Cerebellar nuclear complex (tissue), 1 donor: ENCODE data around the gene VAV2.

Experiments
- DNase-seq, 2 experiments: peaks; one replicate each; lab custom pipeline; 2025; lab: John Stamatoyannopoulos, UW

The VAV2 gene

DNA sequence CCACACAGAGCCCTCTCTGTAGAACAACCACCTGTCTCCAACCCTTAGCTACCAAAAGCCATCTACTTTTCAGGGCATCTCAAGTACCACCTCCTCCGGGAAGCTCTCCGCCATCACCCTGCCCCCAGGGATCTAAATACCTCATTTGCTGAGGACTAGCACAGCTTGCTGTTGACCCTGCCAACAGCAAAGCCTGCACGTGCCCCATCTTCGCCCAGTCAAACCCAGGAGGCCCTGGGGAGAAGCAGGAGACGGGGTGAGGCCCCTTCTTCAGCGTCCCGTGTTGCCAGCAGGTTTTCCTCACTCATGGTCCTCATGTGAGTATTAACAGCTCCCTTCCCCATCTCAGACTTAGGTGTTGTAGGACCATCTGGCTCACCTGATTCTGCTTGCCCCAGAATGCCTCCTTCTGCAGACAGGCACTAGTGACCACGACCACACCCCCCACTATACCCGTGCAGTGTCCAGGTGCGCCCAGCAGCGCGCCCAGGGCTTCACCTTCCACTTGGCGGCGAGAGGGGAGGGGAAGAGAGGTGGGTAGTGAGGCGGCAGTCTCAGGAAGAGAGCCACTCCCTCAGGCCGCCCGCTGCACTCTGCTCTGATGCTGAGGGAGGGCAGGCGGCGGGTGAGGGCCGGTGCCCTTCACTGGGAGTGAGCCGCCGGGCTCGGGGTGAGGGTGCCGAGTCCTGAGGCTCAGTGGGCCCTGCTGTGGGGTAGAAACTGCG, 11.1 kb downstream of the VAV2 start:
- DNase-seq = no peak

DNA sequence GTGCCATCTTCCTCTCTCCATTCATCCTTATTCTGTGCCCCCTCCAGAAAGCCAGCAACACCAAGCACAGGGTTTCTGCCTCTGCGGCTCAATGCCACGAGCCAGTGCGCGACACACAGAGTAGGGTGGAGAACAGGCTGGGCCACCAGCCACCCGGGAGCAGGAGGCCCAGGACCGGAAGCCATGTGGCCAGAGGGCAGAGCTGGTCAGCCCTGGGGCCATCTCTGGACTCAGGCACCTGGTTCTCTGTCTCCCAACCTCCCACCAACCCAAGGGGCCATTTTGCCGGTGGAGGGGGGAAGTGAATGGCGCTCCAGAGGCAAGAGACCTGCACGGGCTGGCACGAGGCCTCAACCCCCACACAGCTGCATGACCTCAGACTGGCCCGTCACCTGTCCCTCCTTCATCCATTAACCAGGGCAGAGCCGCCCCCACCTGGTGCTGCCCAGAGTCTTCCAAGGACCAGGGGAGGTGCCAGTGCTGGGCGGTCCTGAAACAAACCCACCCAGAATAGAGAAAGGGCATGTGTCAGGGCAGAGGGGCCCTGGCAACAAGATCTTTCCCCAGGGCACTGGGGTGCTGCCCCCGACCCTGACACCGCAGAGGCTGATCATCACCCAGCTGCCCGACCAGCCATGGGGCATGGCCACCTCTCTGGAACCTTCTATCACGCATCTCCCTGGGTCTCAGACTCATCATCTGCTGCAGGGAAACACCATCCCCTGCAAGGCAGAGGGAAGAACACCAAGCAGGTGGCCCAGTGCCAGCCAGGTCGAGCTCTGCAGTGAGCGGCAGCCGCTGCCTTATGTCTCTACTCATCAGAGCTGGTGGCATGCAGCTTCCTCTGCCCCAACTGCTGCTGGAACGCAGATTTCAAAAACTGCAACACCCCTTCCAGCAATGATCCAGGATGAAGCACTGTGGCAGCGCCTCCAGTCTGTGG, 11.9 kb downstream of the VAV2 start:
- no peak for DNase-seq

DNA sequence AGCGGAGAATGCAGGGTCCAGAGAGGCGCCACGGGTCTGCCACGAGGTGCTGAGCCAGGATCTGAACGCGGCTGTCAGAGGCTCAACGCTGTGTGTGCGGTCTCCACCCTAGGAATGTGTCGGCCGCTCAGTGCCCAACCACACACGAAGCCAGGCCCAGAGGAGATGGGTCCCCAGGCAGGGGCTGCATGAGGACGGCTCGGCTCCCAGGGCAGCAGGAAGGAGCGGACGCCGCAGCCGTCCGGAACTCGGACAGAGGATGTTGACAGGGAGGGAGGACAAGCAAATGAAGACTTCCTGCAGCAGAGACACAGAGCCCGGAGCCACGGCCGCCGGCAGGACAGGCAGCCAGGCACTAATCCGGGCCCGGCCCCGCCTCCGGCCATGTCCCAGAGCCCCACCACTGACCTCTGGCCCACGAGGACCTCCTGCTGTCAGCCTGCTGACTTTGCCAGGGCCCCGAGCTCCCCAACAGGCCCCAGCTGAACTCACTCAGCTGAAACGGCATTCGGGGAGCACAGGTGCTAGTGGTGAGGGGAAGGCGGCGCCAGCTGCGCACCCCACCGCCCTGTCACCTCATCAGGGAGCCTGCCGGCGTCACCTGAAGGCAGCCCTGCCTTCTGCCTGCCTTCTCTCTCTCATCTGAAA, 12.7 kb downstream of the VAV2 start:
- DNase-seq = no peak

DNA sequence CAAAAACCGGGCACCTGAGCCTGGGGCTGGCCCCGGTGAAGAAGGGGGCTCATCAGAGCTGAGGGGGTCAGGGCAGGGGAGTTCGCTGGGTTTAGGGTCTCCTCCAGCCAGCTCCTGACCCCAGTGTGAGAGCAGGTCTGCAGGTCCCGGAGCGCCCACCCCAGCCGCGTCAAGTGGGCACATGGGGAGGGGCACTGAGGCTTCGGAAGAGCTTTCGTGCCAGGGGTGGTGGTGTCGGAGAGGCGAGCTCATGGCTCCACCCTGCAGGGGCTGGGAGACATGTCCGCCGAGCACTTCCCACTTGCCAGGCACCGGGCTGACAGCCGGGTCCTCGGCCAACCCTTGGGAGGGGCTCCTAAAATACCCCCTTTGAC, 13.2 kb downstream of the VAV2 start:
- no peak for DNase-seq

DNA sequence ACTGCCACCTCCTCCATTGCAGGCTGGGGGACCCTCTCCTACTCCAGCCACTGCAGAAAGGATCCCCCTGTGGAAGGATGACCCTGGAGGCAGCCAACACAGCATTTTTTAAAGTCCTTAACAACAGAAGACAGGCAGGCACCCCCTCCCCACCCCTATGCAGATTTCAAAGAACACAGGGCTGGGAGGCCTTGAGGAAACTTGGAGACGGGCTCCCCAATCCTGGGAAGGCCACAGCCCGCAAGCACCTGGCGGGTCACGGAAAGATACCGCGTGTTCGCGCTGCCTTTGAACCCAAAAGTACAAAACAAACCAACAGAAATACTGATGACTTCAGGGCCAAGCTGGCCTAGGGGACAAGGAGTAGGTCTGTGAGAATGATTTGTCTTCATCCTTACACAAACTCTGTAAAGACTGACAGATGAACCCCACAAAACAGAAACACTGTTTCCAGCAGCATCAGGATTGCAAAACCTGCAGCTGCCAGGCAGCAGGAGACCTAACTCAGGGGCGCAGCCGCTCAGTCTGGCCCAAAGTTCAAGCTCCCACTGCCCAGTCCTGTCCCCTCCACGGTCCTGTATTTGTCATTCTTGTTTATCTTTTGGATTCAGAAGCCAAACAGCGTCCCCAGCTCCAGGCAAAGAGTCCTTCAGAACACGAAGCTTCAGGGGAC, 13.8 kb downstream of the VAV2 start:
- no peak for DNase-seq

DNA sequence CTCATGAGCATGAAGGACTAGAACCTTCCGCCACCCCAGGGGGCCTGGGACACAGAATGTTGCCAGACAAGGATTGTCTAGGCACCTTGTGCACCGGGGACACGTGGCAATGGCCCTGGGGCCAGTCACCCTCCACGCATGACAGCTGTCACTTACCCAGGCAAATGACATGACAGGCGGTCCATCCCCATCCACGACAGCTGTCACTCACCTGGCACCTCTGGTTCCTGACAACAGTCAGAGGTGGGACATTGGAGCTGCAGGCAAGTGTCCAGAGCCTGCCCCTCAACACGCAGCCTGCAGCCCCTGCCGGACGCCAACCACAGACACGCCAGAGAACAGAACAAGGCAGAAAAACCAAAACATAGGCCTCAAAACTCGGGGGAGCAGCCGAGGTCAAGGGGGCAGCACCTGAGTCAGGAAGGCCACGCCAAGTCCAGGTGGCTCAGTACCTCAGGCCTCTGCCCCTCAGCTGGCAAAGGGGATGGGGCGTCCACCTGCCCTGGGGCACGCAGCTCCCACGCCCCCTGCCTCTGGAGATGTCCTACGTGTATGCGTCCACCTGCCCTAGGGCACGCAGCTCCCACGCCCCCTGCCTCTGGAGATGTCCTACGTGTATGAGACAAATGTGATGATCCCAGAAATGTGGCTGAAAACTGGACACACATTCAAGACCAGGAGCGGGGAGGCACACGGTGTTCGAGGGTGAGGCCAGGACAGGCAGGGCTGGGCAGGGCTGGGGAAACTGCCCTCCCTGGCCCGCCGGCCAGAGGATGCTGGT, 14.5 kb downstream of the VAV2 start:
- no peak for DNase-seq

DNA sequence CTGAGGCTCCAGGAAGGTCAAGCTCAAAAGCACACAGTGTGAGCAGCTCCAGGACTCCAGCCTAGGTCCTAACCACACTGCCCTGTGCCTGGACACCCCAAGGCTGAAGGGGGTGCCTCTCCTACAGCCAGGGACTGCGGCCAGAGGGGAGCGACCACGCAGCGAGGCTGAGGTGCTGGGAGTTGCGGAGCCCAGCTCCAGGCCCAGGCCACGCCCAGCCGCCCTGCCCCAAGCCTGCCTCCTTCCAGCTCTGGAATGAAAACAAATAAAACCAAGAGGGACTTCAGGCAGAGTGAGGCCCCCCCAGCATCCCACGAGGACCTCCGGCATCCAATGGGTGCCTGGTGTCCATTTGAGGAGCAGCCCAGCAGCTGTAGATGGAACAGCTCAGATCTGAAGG, 15.2 kb downstream of the VAV2 start:
- no peak for DNase-seq

DNA sequence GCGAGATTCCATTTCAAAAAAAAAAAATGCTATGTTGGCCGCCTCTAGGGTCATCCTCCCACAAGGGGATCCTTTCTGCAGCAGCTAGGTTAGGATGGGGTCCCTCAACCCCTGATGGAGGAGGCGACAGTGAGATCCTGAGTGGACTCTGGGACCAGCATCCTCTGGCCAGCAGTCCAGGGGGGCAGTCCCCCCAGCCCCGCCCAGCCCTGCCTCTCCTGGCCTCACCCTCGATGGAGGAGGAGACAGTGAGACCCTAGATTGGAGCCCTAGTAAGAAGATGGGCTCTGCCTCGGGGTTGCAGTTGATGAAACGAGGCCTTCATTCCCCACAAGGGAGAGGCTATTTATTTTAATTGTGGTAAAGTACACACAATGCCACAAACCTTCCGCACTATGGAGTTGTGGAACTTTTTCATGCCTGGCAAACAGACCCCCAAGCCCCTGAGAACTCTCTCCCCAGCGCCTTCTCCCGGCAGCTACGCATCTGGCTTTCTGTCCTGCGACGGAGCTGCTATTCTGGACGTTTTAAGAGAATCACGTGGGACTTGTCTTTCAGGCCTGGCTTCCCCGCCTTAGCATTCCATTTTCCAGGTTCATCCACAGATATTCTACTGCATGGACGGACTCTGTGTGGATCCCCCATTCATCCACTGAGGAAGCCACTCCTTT, 15.8 kb downstream of the VAV2 start:
- DNase-seq = no peak

DNA sequence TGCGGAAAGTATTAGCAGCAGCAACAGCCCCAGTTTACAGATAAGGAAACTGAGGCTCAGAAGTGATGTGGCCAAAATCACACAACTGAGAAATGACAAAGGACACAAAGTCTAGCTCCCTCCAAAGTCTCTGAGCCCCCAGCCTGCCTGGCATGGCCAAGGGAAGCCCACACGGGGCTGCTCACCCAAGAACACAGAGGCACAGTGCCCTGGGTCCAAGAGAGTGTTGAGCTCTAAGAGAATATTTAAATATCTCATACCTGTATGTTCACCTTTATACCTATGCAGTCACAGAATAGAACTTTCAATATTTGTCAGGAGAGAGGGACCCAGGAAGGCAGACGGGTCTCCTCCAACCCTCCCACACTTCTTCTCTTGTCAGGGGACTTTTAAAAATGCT, 16.6 kb downstream of the VAV2 start:
- no peak for DNase-seq

DNA sequence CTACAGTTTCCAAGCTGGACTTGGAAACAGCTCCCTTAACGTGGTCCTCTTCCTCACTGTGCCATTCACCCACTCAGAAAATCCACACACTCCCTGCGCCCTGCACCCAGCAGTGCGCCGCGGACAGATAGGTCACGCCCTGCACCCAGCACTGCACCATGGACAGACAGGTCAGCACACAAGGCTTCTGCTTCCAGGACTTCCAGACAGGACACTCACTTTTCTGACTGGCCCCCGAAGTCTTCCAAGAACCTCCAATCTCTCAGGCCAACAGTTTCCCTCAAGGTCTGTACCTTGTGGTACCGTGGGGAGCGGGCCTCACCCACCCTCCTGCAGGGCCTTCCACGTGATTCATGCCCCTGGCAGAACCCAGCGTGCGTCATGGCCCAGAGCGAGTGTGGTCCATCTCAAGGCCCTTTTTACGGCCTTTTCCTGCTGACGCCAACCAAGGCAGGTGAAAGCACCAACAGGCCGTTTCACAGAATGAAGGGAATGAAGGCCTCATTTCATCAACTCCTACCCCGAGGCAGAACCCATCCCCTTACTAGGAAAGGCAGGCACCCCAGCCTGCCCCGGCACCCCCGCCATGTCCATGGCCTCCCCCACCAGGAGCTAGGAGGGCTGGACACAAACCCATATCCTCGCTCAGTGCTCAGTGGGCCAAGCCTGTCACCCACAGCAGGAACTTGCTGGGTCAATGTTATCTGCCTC, 17.3 kb downstream of the VAV2 start:
- no peak for DNase-seq

DNA sequence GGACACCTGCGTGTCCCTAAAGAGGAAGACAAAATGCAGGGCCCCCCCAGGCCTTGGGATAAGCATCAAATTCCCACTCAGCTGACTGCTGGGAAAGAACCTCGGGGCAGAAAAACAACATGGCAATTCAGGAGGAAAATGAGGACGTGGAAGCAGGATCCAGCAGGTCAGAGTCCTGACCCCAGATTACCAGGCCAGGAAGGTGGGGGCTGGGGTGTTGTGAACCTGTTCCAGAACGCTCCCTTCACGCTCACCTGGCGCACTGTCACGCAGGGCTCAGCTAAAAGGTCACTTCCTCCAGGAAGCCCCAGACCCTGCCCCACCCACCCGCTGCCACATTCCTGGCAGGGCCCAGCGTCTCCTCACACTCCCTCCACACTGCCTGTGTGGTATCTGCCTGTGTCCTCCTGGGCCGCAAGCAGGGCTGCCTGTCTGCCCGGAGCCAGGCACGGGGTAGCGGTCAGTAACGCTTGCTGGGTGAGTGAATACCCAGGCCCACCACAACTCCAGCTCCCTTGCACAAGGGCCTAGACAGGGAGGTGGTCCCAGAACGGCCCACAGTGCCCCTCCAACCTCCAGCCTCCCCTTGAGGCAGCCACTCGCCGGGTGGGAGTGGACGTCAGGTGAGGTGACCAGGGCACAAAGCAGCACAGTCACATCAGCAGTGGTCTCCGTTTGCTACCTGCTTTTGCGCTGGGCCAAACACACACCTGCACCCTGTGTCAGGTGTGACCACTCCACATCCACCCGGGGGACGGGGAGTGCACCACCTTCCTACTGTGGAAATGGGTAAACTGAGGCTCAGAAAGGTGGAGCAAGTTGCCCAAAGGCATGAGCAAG, 18.1 kb downstream of the VAV2 start:
- no peak for DNase-seq

DNA sequence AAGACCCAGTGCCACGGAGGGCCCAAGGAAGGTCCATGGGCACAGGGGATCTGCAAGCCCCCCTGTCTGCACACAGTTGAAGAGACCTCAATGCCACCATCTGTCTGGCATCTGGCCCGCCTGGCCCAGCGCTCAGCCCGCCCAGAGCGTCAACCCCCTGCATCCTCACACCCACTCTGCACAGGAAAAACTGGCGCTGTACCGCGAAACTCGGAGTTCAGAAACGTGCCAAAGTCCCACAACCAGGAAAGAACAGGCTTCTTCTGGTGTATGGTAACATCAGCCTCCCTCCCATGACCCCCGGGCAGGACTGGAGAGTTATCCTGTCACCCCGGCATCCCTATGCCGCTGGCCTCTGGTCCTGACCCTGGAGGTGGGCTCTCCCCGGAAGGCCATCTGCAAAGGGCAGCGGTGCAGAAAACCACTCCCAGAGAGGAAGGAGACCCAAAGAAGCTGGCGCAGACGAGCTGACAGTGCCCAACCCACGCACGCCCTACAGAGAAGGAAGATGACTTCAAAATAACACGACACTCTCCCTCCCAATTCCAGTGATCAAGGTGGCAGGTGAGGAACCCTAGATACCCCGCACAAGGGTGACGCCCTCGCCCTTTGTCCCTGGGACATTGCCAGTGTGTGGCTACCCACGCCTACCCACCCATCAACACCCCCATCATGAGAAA, 18.9 kb downstream of the VAV2 start:
- no peak for DNase-seq

DNA sequence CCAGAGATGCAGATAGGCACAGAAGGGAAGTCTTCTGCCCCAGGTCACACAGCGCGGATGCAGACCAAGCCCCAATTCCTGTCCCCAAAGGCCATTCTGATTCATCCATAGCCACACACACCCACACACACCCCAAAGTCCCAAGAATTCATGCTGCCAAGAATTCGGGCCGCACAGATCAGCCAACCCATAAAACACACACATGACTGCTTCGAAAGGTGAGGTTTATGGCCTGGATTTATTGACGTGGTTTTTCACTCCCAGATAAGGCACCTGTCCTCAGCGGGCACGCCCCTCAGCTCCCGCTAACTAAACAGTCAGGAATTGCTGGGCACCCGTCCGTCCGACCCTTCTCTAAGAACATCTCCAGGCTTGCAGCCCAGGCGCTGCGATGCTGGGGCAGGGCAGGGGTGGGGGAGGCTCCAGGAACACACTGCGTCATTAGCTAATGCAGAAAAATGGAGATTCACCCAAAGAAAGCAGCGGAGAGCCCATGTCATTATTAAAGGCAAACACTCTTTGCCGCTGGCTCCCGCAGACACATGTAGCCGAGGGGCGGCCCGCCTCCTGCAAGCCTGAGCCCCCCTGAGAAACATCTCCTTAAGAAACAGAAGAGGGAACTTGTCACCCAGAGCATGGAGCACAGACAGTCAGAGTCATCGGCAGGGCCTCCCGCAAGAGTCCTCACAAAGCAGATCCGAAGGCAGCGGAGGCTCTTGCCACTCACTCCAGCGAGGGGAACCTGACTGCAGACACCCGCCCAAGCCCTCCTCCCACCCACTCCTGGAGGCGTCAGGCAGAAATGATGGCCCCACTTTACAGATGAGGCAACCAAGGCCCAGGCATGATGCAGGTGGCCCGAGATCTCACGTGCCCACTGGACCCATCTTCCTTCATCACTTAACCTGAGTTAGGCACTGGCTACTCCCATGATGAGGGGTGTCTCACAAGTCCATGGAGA, 19.9 kb downstream of the VAV2 start:
- no peak for DNase-seq

DNA sequence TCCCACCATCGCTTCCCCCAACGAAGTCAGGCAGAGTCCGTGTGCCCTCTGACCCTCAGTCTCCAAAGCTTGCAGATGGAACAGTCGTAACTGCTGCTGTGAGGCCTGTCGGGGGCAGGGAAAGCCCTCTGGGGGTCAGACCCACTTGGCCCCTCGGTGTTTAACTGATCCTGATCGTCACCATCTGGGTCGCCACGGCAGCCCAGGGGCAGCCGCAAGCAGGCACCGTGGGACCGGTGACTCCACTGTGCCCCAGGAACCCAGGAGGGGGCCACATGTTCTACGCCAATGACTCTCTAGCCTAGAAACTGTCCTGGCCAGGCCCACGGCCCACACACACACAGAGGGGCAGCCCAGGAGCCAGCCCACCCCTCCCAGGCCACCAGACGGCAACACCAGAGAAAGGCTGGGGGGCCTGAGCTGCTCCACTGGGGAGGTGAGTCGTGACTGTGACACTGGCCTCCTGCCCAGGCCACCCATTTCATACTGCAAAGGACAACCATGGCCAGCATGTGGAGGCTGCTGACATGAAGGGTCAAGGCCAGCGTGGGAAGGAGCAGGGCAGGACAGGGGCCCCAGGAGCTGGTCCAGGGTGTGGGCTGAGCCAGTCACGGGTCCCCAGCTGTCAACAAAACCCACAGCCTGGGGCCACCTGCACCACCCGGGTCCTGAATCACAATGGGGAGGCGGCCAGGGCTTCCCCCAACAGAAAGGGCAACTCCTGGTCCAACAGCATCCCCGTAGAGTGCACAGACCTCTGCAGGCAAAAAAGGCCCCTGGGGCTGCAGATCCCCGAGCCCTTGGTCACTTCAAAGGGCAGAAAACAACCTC, 20.8 kb downstream of the VAV2 start:
- DNase-seq = no peak

DNA sequence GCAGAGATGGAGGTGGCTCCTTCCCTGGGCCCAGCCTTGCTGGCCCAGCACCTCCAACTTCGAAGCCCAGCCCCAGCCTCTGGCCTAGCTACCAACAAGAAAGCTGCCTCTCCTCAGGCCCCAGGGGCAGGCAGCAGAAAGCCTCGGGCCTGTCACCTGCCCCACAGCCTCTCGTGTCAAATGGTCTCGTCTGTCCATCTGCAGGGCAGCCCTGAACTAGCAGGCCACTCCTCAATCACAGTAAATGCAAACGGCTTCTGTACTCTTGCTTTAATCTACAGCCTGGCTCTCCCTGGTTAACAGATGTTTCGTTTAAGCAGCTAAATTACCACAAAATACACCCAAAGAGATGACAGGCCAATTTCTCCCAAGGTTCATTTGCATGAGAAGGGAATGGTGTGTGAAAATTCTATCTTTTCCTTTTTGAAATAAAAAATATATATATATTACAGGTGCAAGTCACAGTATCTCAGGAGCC, 21.5 kb downstream of the VAV2 start:
- DNase-seq = no peak
